GM10248 (cell line): ENCODE measurements around the gene PRRC2A.

Experiments used
- CTCF ChIA-PET: fragments of 300-600 bp; sonication (Branson Sonifier 250); formaldehyde crosslinking; extraction: SDS; loops from one replicate; lab custom pipeline; 2021; ENCODE audit warnings: antibody characterized with exemption; lab: Yijun Ruan, JAX
- POLR2A ChIA-PET: fragments of 350-650 bp; sonication (Branson Sonifier 250); formaldehyde crosslinking; extraction: SDS; loops from one replicate; lab custom pipeline; 2020; ENCODE audit warnings: antibody characterized with exemption; lab: Yijun Ruan, JAX
- DNase-seq: peaks from one replicate; pipeline ENCODE4 v3.0.0; 2012; ENCODE audit errors: extremely low spot score
- TF ChIP-seq, protein P1 (sequence below): IDR thresholded peaks from 2 replicates; pipeline ENCODE4 v1.5.1; 2012; ENCODE audit warnings: mild to moderate bottlenecking, low read depth; ENCODE audit errors: extremely low read depth, missing control alignments, control extremely low read depth

PRRC2A gene

GRCh38 chr6:31610968-31611367, 9.5 kb upstream of the PRRC2A start:
- DNase-seq = no peak
- TF ChIP-seq, protein P1, sequence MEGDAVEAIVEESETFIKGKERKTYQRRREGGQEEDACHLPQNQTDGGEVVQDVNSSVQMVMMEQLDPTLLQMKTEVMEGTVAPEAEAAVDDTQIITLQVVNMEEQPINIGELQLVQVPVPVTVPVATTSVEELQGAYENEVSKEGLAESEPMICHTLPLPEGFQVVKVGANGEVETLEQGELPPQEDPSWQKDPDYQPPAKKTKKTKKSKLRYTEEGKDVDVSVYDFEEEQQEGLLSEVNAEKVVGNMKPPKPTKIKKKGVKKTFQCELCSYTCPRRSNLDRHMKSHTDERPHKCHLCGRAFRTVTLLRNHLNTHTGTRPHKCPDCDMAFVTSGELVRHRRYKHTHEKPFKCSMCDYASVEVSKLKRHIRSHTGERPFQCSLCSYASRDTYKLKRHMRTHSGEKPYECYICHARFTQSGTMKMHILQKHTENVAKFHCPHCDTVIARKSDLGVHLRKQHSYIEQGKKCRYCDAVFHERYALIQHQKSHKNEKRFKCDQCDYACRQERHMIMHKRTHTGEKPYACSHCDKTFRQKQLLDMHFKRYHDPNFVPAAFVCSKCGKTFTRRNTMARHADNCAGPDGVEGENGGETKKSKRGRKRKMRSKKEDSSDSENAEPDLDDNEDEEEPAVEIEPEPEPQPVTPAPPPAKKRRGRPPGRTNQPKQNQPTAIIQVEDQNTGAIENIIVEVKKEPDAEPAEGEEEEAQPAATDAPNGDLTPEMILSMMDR = no peak
- ChIA-PET POLR2A (interaction anchor here (0.7 to 1.0 kb wide), 2 partner anchors 36 to 55 kb away, joined by 3 to 5 read pairs; partner anchors contain the start of gene TNF), CTCF (interaction anchor here (2.3 to 39.5 kb wide), 3 partner anchors 13 to 118 kb away, joined by 5 to 2725 read pairs (median 83); partner anchors contain the start of genes ATP6V1G2, DDX39B, LST1 and LTA)

- TF ChIP-seq, protein P1 = no peak
- DNase-seq = peak; percentile 79
- ChIA-PET POLR2A (interaction anchor here (0.6 to 0.8 kb wide), 2 partner anchors 12 to 37 kb away, joined by 4 read pairs; no protein-coding TSS in a partner anchor), CTCF (interaction anchor here (1.8 to 6.6 kb wide), 4 partner anchors 16 to 68 kb away, joined by 7 to 73 read pairs (median 24); partner anchors contain the start of genes ATP6V1G2 and LTB)
Observed at GRCh38 chr6:31614075-31614619, 6.4 kb upstream of the PRRC2A start.

- TF ChIP-seq, protein P1 = no peak
- CTCF ChIA-PET = interaction anchor here (1.8 to 6.6 kb wide), 4 partner anchors 17 to 68 kb away, joined by 7 to 73 read pairs (median 24); partner anchors contain the start of genes ATP6V1G2 and LTB
Observed at GRCh38 chr6:31614684-31615578, 5.6 kb upstream of the PRRC2A start, which contains the start of gene AIF1. AIF1 (plus strand) TSS chr6:31615234; CDS start chr6:31615330, 96 bp downstream.

GRCh38 chr6:31615748-31616147, 4.8 kb upstream of the PRRC2A start:
- DNase-seq = no peak
- ChIA-PET CTCF (interaction anchor here (0.8 to 6.6 kb wide), 6 partner anchors 10 to 65 kb away, joined by 3 to 73 read pairs (median 10); partner anchors contain the start of gene LTB), POLR2A (no interaction called here)

More at GRCh38 chr6:31614684-31615578, 5.6 kb upstream of the PRRC2A start, which contains the start of gene AIF1:
- POLR2A ChIA-PET = interaction anchor here (0.6 to 0.8 kb wide), 2 partner anchors 38 to 77 kb away, joined by 4 to 5 read pairs; no protein-coding TSS in a partner anchor
- DNase-seq = no peak

DNA sequence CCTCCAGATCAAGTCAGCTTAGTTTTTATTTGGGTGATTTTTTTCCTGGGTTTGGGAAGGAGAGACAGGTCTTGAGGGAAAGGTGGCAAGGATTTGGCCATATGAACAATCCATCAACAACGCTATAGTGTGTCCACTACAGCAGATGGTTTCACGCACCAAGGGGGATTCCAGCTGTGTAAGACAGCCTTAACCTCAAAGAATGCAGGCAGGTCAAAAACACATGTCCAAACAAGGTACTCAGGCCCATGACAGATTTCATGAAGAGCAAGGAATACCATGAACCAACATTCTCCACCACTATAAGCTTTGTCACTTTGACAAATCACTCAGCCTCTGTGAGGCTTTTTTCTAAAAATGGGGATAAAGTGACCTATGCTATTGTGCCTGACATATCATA, 3.5 kb upstream of the PRRC2A start:
- no peak for DNase-seq
- CTCF ChIA-PET = interaction anchor here (0.7 to 6.6 kb wide), 8 partner anchors 8 to 71 kb away, joined by 3 to 73 read pairs (median 4); partner anchors contain the start of genes ATP6V1G2 and NCR3
- TF ChIP-seq, protein P1 = no peak
- POLR2A ChIA-PET = no interaction called here

More at GRCh38 chr6:31615748-31616147, 4.8 kb upstream of the PRRC2A start:
- TF ChIP-seq, protein P1 = no peak
